Fibroblast of skin of scalp (primary cell): ENCODE results near the gene MVB12B.
"Not testable (repeated sequence)": the region's sequence is repeated elsewhere in the genome, so short reads cannot be mapped to it uniquely, and the experiment has no call there.

Experiments used
- DNase-seq: peaks from one replicate; pipeline ENCODE4 v3.0.0-alpha.2; 2013

MVB12B gene

GRCh38 chr9:126523611-126524111 is 197.0 kb downstream of the MVB12B start:
- DNase-seq, result no peak

GRCh38 chr9:126524353-126525077 is 197.9 kb downstream of the MVB12B start:
- DNase-seq, result no peak

GRCh38 chr9:126526218-126527108 is 199.8 kb downstream of the MVB12B start:
- DNase-seq, result no peak

GRCh38 chr9:126527109-126527825 is 200.6 kb downstream of the MVB12B start:
- DNase-seq, result no peak

GRCh38 chr9:126528111-126528510 is 201.5 kb downstream of the MVB12B start:
- DNase-seq, result peak; percentile 88

GRCh38 chr9:126528915-126529314 is 202.3 kb downstream of the MVB12B start:
- DNase-seq, result no peak

GRCh38 chr9:126531035-126531571 is 204.5 kb downstream of the MVB12B start:
- DNase-seq, result no peak

- no peak for DNase-seq
These were observed 205.0 kb downstream of the MVB12B start for GRCh38 chr9:126531591-126531990.

GRCh38 chr9:126532019-126532462 is 205.4 kb downstream of the MVB12B start:
- DNase-seq, result no peak

- DNase-seq, result no peak
These were observed 205.9 kb downstream of the MVB12B start for GRCh38 chr9:126532489-126532888.

GRCh38 chr9:126532951-126533925 is 206.6 kb downstream of the MVB12B start:
- DNase-seq, result no peak

GRCh38 chr9:126533926-126534310 is 207.3 kb downstream of the MVB12B start:
- DNase-seq, result no peak

- DNase-seq, result no peak
These were observed 208.0 kb downstream of the MVB12B start for GRCh38 chr9:126534431-126535186.

- no peak for DNase-seq
These were observed 209.5 kb downstream of the MVB12B start for GRCh38 chr9:126536131-126536530.

GRCh38 chr9:126536841-126537465 is 210.3 kb downstream of the MVB12B start:
- no peak for DNase-seq

GRCh38 chr9:126538550-126538949 is 211.9 kb downstream of the MVB12B start:
- DNase-seq, result no peak

GRCh38 chr9:126540398-126540797 is 213.8 kb downstream of the MVB12B start:
- DNase-seq, result not testable (repeated sequence)

GRCh38 chr9:126543490-126543889 is 216.9 kb downstream of the MVB12B start:
- DNase-seq, result no peak

GRCh38 chr9:126545106-126545505 is 218.5 kb downstream of the MVB12B start:
- no peak for DNase-seq

- DNase-seq, result no peak
These were observed 219.4 kb downstream of the MVB12B start for GRCh38 chr9:126546036-126546435.
